Mesenchymal stem cell (in vitro differentiated cells and primary cell): ENCODE results near the gene SLC25A29.
A peak's percentile ranks its signal among the peaks of the same experiment; 100 is the strongest.

Source experiments
- DNase-seq: peaks from one replicate; pipeline ENCODE4 v3.0.0-alpha.2; 2013
- H2AFZ ChIP-seq: one replicate; pipeline ENCODE4 v1.6.1; 2013; ENCODE audit warnings: low read depth, mild to moderate bottlenecking, control low read depth, inconsistent platforms, low read length, moderate library complexity
- H2AK5ac ChIP-seq: 2 replicates; pipeline ENCODE4 v1.6.1; 2013; ENCODE audit warnings: low read length, moderate library complexity, mild to moderate bottlenecking, inconsistent platforms; ENCODE audit not compliant: severe bottlenecking
- H2BK120ac ChIP-seq: one replicate; pipeline ENCODE4 v1.6.1; 2013; ENCODE audit warnings: low read depth, mild to moderate bottlenecking, inconsistent platforms, low read length, moderate library complexity
- H2BK12ac ChIP-seq, 2 experiments: one replicate each; pipeline ENCODE4 v1.6.1; 2013; ENCODE audit warnings: inconsistent platforms in 2 of 2, low read length in 2 of 2, mild to moderate bottlenecking in 2 of 2, moderate library complexity in 2 of 2, control low read depth in 1 of 2
- H2BK15ac ChIP-seq: one replicate; pipeline ENCODE4 v1.6.1; 2013; ENCODE audit warnings: mild to moderate bottlenecking, low read depth, inconsistent platforms; ENCODE audit not compliant: poor library complexity, severe bottlenecking
- H2BK5ac ChIP-seq: 2 replicates; pipeline ENCODE4 v1.6.1; 2013; ENCODE audit warnings: low read depth, mild to moderate bottlenecking, low read length, control low read depth, inconsistent platforms; ENCODE audit not compliant: poor library complexity, severe bottlenecking
- H3K14ac ChIP-seq, 2 experiments: one replicate each; pipeline ENCODE4 v1.6.1; 2013; ENCODE audit warnings: inconsistent platforms in 2 of 2, low read length in 2 of 2, control low read depth in 1 of 2, mild to moderate bottlenecking in 1 of 2, moderate library complexity in 1 of 2
- H3K18ac ChIP-seq, 2 experiments: one replicate each; pipeline ENCODE4 v1.6.1; 2013; ENCODE audit warnings: inconsistent platforms in 2 of 2, low read length in 2 of 2, control low read depth in 1 of 2, low read depth in 1 of 2, mild to moderate bottlenecking in 1 of 2
- H3K23ac ChIP-seq, 2 experiments: one replicate each; pipeline ENCODE4 v1.6.1; 2013; ENCODE audit warnings: inconsistent platforms in 2 of 2, low read length in 2 of 2, mild to moderate bottlenecking in 2 of 2, moderate library complexity in 2 of 2, control low read depth in 1 of 2
- H3K27ac ChIP-seq: 2 replicates; pipeline ENCODE4 v1.5.1; 2013; ENCODE audit warnings: mild to moderate bottlenecking, moderate library complexity, low read length, control low read depth, inconsistent platforms; ENCODE audit not compliant: poor library complexity, severe bottlenecking
- H3K27me3 ChIP-seq, 2 experiments: 2 replicates each; pipeline versions ENCODE4 v1.6.1 to v1.7.0; 2013; ENCODE audit warnings: low read length in 2 of 2, mild to moderate bottlenecking in 2 of 2, moderate library complexity in 2 of 2, control low read depth in 1 of 2, inconsistent platforms in 1 of 2; ENCODE audit not compliant: control insufficient read depth in 1 of 2, insufficient read depth in 1 of 2
- H3K36me3 ChIP-seq, 2 experiments: 2 replicates each; pipeline versions ENCODE4 v1.6.1 to v1.7.0; 2013; ENCODE audit warnings: low read length in 2 of 2, control low read depth in 1 of 2, inconsistent platforms in 1 of 2, low read depth in 1 of 2, mild to moderate bottlenecking in 1 of 2; ENCODE audit not compliant: insufficient read depth in 2 of 2, control insufficient read depth in 1 of 2
- H3K4ac ChIP-seq, 2 experiments: one replicate each; pipeline ENCODE4 v1.6.1; 2013; ENCODE audit warnings: inconsistent platforms in 2 of 2, low read length in 2 of 2, mild to moderate bottlenecking in 2 of 2, moderate library complexity in 2 of 2, control low read depth in 1 of 2, low read depth in 1 of 2
- H3K4me1 ChIP-seq: 2 replicates; pipeline ENCODE4 v1.6.1; 2013; ENCODE audit warnings: low read depth, low read length, control low read depth; ENCODE audit not compliant: control insufficient read depth, insufficient read depth
- H3K4me2 ChIP-seq: 2 replicates; pipeline ENCODE4 v1.6.1; 2013; ENCODE audit warnings: low read length, mild to moderate bottlenecking, inconsistent platforms; ENCODE audit not compliant: poor library complexity, severe bottlenecking
- H3K4me3 ChIP-seq, 2 experiments: 2 replicates each; pipeline versions ENCODE4 v1.5.1 to v1.7.0; 2013; ENCODE audit warnings: low read length in 2 of 2, mild to moderate bottlenecking in 2 of 2, control low read depth in 1 of 2, low read depth in 1 of 2; ENCODE audit not compliant: insufficient read depth in 1 of 2
- H3K79me1 ChIP-seq: replicated peaks from 2 replicates; pipeline ENCODE4 v1.6.1; 2013; ENCODE audit warnings: mild to moderate bottlenecking, control low read depth, low read length, inconsistent platforms; ENCODE audit not compliant: poor library complexity, severe bottlenecking
- H3K9ac ChIP-seq: 2 replicates; pipeline ENCODE4 v1.7.0; 2013; ENCODE audit warnings: mild to moderate bottlenecking, low read length, moderate library complexity
- H3K9me3 ChIP-seq: 2 replicates; pipeline ENCODE4 v1.7.0; 2013; ENCODE audit warnings: mild to moderate bottlenecking, low read length; ENCODE audit not compliant: control insufficient read depth
- H4K8ac ChIP-seq: one replicate; pipeline ENCODE4 v1.6.1; 2013; ENCODE audit warnings: inconsistent platforms, mild to moderate bottlenecking, low read length, moderate library complexity
- H4K91ac ChIP-seq: one replicate; pipeline ENCODE4 v1.6.1; 2013; ENCODE audit warnings: mild to moderate bottlenecking, low read length, inconsistent platforms
- WGBS: methylation state at CpG from one replicate; pipeline ENCODE4 v1.1.7; 2013; ENCODE audit warnings: mixed read lengths; 5-methylcytosine and 5-hydroxymethylcytosine counted together

Gene SLC25A29

DNA sequence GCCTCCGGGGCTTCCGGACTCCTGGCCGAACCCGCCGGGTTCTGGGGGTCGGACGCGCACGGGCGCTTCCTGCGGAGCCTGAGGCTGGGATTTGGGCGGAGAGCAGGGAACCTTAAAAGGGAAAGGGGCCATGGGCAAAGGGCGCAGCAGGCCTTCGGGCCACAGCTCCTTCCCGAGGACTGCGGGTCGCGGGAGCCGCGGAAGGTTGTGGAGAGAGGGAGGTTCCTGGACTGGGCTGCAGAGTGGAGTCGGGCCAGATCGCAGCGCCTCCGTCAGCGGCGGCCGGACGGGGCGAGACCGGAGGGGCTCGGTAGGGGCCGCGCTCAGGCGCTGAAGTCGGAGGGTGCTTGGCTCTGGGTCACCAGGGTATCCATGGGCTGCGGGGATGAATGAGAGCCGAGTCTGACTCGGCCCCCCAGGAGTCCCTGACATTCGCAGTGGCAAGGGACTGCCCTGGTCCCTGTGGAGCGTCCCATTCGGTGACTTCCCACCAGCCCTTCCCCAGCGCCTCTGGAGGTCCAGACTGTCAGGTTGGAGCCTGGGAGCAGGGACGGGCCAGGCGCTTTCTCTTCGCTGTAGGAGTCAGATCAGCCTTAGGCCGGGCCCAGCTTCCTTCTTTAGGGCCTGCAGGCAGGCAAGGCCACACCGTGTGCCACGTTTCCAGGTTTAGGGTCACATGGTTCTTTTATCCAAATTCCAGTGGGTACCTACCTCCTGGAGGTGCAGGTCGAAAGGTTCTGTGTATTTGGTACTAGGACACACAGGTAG is 938 bp upstream of the SLC25A29 start:
- peak overlapping the region in 1 of 2 experiments; percentile 2 for H3K14ac ChIP-seq
- H4K8ac ChIP-seq, result peak overlapping the region; percentile 82
- peak overlapping the region; percentile 71 to 88 for H3K4ac ChIP-seq
- peak overlapping the region; percentile 83 for H4K91ac ChIP-seq
- WGBS, result 5% methylated on average over 46 of the region's 49 CpGs
- peak overlapping the region; percentile 85 for H3K9ac ChIP-seq
- H3K36me3 ChIP-seq, result peaks cover 0 to 18% of the 10 kb centered on the region in 2 experiments
- H2BK12ac ChIP-seq, result peak overlapping the region in 1 of 2 experiments; percentile 34
- H3K79me1 ChIP-seq, result peaks cover 35% of the 10 kb centered on the region
- H2AFZ ChIP-seq, result peak overlapping the region; percentile 16
- DNase-seq, result peak; percentile 46
- peaks cover 0 to 16% of the 10 kb centered on the region in 2 experiments for H3K27me3 ChIP-seq
- no peaks in the 10 kb centered on the region for H3K9me3 ChIP-seq
- peak overlapping the region; percentile 84 for H2BK120ac ChIP-seq
- H3K23ac ChIP-seq, result peak overlapping the region in 1 of 2 experiments; percentile 46
- H3K18ac ChIP-seq, result peak overlapping the region; percentile 92 to 97
- H3K4me3 ChIP-seq, result peak overlapping the region; percentile 85 to 87
- peaks cover 40% of the 10 kb centered on the region for H3K4me1 ChIP-seq
- peak overlapping the region; percentile 72 for H2AK5ac ChIP-seq
- no peak overlapping the region for H3K27ac ChIP-seq
- peak overlapping the region; percentile 68 for H2BK5ac ChIP-seq
- H3K4me2 ChIP-seq, result peak overlapping the region; percentile 86
- peak overlapping the region; percentile 78 for H2BK15ac ChIP-seq

- H4K8ac ChIP-seq, result peak overlapping the region; percentile 21
- H3K9ac ChIP-seq, result peak overlapping the region; percentile 64
- peak overlapping the region; percentile 78 to 94 for H3K4me3 ChIP-seq
- H3K79me1 ChIP-seq, result peaks cover 40% of the 10 kb centered on the region
- H2BK120ac ChIP-seq, result no peak overlapping the region
- H2AFZ ChIP-seq, result no peak overlapping the region
- peak; percentile 50 for DNase-seq
- H3K4me2 ChIP-seq, result peak overlapping the region; percentile 83
- peak overlapping the region; percentile 20 for H2BK15ac ChIP-seq
- peak overlapping the region in 1 of 2 experiments; percentile 94 for H3K14ac ChIP-seq
- no peak overlapping the region for H2AK5ac ChIP-seq
- no peak overlapping the region for H2BK5ac ChIP-seq
- under 1% methylated on average over 57 of the region's 65 CpGs for WGBS
- peaks cover 0 to 18% of the 10 kb centered on the region in 2 experiments for H3K36me3 ChIP-seq
- peak overlapping the region in 1 of 2 experiments; percentile 92 for H3K4ac ChIP-seq
- no peaks in the 10 kb centered on the region for H3K27me3 ChIP-seq
- peaks cover 35% of the 10 kb centered on the region for H3K4me1 ChIP-seq
- peak overlapping the region; percentile 65 to 93 for H3K23ac ChIP-seq
- peak overlapping the region; percentile 47 for H3K27ac ChIP-seq
- peak overlapping the region; percentile 28 to 87 for H3K18ac ChIP-seq
- peak overlapping the region; percentile 57 to 63 for H2BK12ac ChIP-seq
- no peaks in the 10 kb centered on the region for H3K9me3 ChIP-seq
- peak overlapping the region; percentile 10 for H4K91ac ChIP-seq
Observed at GRCh38 chr14:100305324-100306100, 732 bp downstream of the SLC25A29 start.

DNA sequence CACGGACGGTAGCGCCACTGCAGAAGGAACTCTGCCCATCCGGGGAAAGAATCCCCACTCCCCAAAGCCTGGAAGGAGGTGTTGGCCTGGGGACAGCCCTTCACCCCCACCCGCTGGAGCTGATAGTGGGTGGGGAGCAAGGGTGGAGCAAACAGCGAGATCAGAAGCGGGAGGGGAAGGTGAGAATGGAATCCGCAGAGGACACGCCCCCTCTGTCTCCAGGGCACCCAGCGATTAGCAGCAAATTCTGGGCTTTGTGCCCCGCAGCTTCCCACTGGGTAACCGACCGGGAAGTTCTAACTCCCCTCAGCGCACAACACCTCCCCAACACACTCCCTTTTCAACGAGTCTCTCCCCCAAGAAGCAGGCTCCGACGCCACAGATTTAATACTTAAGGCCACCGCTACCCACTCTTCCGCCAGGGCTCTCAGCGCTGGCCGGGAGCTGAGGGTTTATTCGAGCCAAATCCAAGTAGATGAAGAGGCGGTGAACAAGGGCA is 1.4 kb downstream of the SLC25A29 start:
- H2BK5ac ChIP-seq, result no peak overlapping the region
- no peak overlapping the region for H2AK5ac ChIP-seq
- no peaks in the 10 kb centered on the region for H3K9me3 ChIP-seq
- H3K4me1 ChIP-seq, result peaks cover 35% of the 10 kb centered on the region
- H3K27me3 ChIP-seq, result no peaks in the 10 kb centered on the region
- no peak overlapping the region for H3K4ac ChIP-seq
- peak overlapping the region; percentile 83 for H3K4me2 ChIP-seq
- H2BK15ac ChIP-seq, result no peak overlapping the region
- H3K4me3 ChIP-seq, result peak overlapping the region; percentile 78 to 94
- H2BK120ac ChIP-seq, result no peak overlapping the region
- H3K79me1 ChIP-seq, result peaks cover 43% of the 10 kb centered on the region
- no peak overlapping the region for H4K8ac ChIP-seq
- no peak overlapping the region for H2AFZ ChIP-seq
- 15% methylated on average over 12 of the region's 23 CpGs for WGBS
- H3K36me3 ChIP-seq, result peaks cover 0 to 17% of the 10 kb centered on the region in 2 experiments
- peak overlapping the region; percentile 64 for H3K9ac ChIP-seq
- H2BK12ac ChIP-seq, result peak overlapping the region in 1 of 2 experiments; percentile 57
- H3K14ac ChIP-seq, result peak overlapping the region in 1 of 2 experiments; percentile 6
- H3K23ac ChIP-seq, result peak overlapping the region in 1 of 2 experiments; percentile 3
- DNase-seq, result no peak
- no peak overlapping the region for H4K91ac ChIP-seq
- H3K18ac ChIP-seq, result peak overlapping the region in 1 of 2 experiments; percentile 87
- H3K27ac ChIP-seq, result peak overlapping the region; percentile 47
